PC-9 (cell line): ENCODE results near the gene RELL1. TPM values are rescaled to one million over a fixed set of nuclear protein-coding genes. Genes with fewer than 3 reads are reported as not detected.
A peak's percentile ranks its signal among the peaks of the same experiment; 100 is the strongest.

Source experiments
- BruUV-seq: library from RNA; stranded (reverse); fragments of 400-500 nt; replicated peaks from 2 replicates; lab custom pipeline; 2021; lab: Mats Ljungman, UMichigan
- CTCF ChIA-PET: fragments of 300-600 bp; sonication (Branson Sonifier 250); formaldehyde crosslinking; loops from one replicate; lab custom pipeline; 2022; ENCODE audit warnings: antibody characterized with exemption; lab: Charles Lee
- POLR2A ChIA-PET: fragments of 300-600 bp; sonication (Branson Sonifier 250); formaldehyde crosslinking; loops from one replicate; lab custom pipeline; 2022; ENCODE audit warnings: antibody characterized with exemption; ENCODE audit not compliant: unreplicated experiment; lab: Charles Lee
- DNase-seq, 2 experiments: peaks; one replicate each; pipeline versions ENCODE4 v3.0.0 to v3.0.0-alpha.2; 2015 to 2022; ENCODE audit warnings: mixed read lengths in 1 of 2
- H2AFZ ChIP-seq: fragments of 200-600 bp; sonication (generic); 2 replicates; pipeline ENCODE4 v1.8.1; 2017; ENCODE audit warnings: antibody characterized with exemption
- H3F3A ChIP-seq: fragments of 200-600 bp; sonication (generic); 2 replicates; pipeline ENCODE4 v1.8.1; 2017; ENCODE audit warnings: antibody characterized with exemption, mild to moderate bottlenecking, low read depth; ENCODE audit not compliant: insufficient read depth
- H3K27ac ChIP-seq: fragments of 200-600 bp; sonication (generic); 2 replicates; pipeline ENCODE4 v1.6.1; 2016; ENCODE audit warnings: mixed run types
- H3K27me3 ChIP-seq: fragments of 200-600 bp; sonication (generic); 2 replicates; pipeline ENCODE4 v1.6.1; 2016; ENCODE audit warnings: low read depth, mixed run types; ENCODE audit not compliant: insufficient read depth
- H3K36me3 ChIP-seq: fragments of 200-600 bp; sonication (generic); 2 replicates; pipeline ENCODE4 v1.6.1; 2016; ENCODE audit warnings: low read depth, mixed run types
- H3K4me1 ChIP-seq: fragments of 200-600 bp; sonication (generic); replicated peaks from 2 replicates; pipeline ENCODE4 v1.6.1; 2016; ENCODE audit warnings: mixed run types; ENCODE audit not compliant: insufficient read depth
- H3K4me2 ChIP-seq: fragments of 200-600 bp; sonication (generic); 2 replicates; pipeline ENCODE4 v1.6.1; 2017; ENCODE audit warnings: mixed run types
- H3K4me3 ChIP-seq: fragments of 200-600 bp; sonication (generic); 2 replicates; pipeline ENCODE4 v1.6.1; 2016; ENCODE audit warnings: mixed run types
- H3K79me2 ChIP-seq: fragments of 200-600 bp; sonication (generic); 2 replicates; pipeline ENCODE4 v1.6.1; 2017; ENCODE audit warnings: low read depth, mixed run types
- H3K9me2 ChIP-seq: fragments of 200-600 bp; sonication (generic); 2 replicates; pipeline ENCODE4 v1.8.1; 2017; ENCODE audit warnings: mild to moderate bottlenecking; ENCODE audit not compliant: insufficient read depth
- H3K9me3 ChIP-seq: fragments of 200-600 bp; sonication (generic); 2 replicates; pipeline ENCODE4 v1.8.1; 2016; ENCODE audit warnings: low read depth; ENCODE audit not compliant: insufficient read depth
- H4K20me1 ChIP-seq: fragments of 200-600 bp; sonication (generic); 2 replicates; pipeline ENCODE4 v1.8.1; 2017; ENCODE audit not compliant: insufficient read depth
- EZH2 ChIP-seq: fragments of 200-600 bp; sonication (generic); IDR thresholded peaks from 2 replicates; pipeline ENCODE4 v1.8.0; 2017; ENCODE audit warnings: antibody characterized with exemption, low read depth
- intact Hi-C: fragments of 100-400 bp; cut with micrococcal nuclease; formaldehyde crosslinking; loops from one replicate; pipeline ENCODE4 v1.10.0; 2022; ENCODE audit not compliant: unreplicated experiment
- total RNA-seq: library from RNA; stranded (reverse); gene quantifications from 2 replicates; pipeline ENCODE4 v1.2.3, GENCODE V29; 2021
- TF ChIP-seq, protein P1 (sequence below): fragments of 200-600 bp; sonication (generic); conservative IDR thresholded peaks from 2 replicates; pipeline ENCODE4 v1.6.1; 2017; ENCODE audit warnings: mixed run types, antibody characterized with exemption, mild to moderate bottlenecking, moderate library complexity

Gene RELL1
- total RNA-seq, 1 experiment from 2014 or later = 18.5 TPM

DNA sequence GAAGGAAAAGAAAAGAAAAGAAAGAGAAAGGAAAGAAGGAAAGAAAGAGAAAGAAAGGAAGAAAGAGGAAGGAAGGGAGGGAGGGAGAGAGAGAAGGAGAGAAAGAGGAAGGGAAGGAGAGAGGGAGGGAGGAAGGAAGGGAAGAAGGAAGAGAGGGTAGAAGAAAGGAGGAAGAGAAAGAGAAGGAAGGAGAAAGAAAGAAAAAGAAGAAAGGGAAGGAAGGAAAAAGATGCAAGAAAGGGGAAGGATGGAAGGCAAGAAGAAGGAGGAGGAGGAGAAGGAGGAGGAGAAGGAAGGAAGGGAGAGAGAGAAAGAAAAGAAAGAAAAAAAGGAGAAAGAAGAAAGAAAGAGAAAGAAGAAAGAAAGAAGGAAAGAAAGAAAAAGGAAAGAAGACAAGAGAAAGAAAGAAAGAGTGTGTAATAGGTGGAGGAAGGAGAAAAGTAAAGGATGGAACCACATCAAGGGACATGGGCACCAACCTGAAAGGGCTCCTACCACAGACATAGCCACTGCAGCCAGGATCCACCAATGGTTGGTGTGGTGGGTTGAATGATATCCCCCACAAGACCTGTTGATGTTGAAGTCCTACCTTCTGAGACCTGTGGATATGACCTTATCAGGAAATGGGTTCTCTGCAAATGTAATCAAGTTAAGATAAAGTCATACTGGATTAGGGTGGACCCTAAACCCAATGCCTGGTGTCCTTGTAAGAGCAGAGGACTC is 80.2 kb downstream of the RELL1 start:
- H3K4me2 ChIP-seq = no peak overlapping the region
- no peaks in the 10 kb centered on the region for H3K27me3 ChIP-seq
- no peaks in the 10 kb centered on the region for H3K79me2 ChIP-seq
- no peaks in the 10 kb centered on the region for H3F3A ChIP-seq
- no peaks in the 10 kb centered on the region for H3K36me3 ChIP-seq
- BruUV-seq = no TSS peak
- CTCF ChIA-PET = no interaction called here
- H4K20me1 ChIP-seq = no peaks in the 10 kb centered on the region
- H2AFZ ChIP-seq = no peak overlapping the region
- H3K27ac ChIP-seq = no peak overlapping the region
- no peak for DNase-seq
- H3K9me2 ChIP-seq = no peaks in the 10 kb centered on the region
- no peaks in the 10 kb centered on the region for H3K9me3 ChIP-seq
- H3K4me3 ChIP-seq = no peak overlapping the region
- TF ChIP-seq EZH2 = no peak
- TF ChIP-seq, protein P1, sequence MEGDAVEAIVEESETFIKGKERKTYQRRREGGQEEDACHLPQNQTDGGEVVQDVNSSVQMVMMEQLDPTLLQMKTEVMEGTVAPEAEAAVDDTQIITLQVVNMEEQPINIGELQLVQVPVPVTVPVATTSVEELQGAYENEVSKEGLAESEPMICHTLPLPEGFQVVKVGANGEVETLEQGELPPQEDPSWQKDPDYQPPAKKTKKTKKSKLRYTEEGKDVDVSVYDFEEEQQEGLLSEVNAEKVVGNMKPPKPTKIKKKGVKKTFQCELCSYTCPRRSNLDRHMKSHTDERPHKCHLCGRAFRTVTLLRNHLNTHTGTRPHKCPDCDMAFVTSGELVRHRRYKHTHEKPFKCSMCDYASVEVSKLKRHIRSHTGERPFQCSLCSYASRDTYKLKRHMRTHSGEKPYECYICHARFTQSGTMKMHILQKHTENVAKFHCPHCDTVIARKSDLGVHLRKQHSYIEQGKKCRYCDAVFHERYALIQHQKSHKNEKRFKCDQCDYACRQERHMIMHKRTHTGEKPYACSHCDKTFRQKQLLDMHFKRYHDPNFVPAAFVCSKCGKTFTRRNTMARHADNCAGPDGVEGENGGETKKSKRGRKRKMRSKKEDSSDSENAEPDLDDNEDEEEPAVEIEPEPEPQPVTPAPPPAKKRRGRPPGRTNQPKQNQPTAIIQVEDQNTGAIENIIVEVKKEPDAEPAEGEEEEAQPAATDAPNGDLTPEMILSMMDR = no peak
- intact Hi-C loops = no loop called here
- peaks cover 9% of the 10 kb centered on the region for H3K4me1 ChIP-seq
- POLR2A ChIA-PET = no interaction called here

DNA sequence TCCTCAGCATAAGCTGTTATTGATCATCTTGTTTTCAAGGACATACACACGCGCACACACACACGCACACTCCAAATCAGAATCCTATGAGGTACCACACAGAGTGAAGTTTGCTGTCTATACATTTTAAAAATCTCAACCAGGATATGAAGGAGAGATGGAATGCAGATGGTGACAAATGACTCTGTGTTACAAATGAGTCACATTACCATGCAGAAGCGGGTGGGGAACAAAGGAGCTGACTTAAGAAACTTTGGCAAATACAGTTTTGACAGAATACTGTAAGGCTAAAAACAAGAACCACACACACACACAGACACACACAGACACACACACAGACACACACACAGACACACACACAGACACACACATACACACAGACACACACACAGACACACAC is 81.7 kb downstream of the RELL1 start:
- TF ChIP-seq EZH2 = no peak
- TF ChIP-seq, protein P1 = no peak
- Histone ChIP-seq H3K4me1 (peaks cover 9% of the 10 kb centered on the region), H3K36me3 (no peaks in the 10 kb centered on the region), H3K27ac (no peak overlapping the region), H3K4me2 (no peak overlapping the region), H3F3A (no peaks in the 10 kb centered on the region), H2AFZ (no peak overlapping the region), H3K9me2 (no peaks in the 10 kb centered on the region), H3K79me2 (no peaks in the 10 kb centered on the region), H3K9me3 (no peaks in the 10 kb centered on the region), H3K4me3 (no peak overlapping the region), H4K20me1 (no peaks in the 10 kb centered on the region), H3K27me3 (no peaks in the 10 kb centered on the region)
- DNase-seq = peak in 1 of 2 experiments; percentile 73
- ChIA-PET POLR2A (interaction anchor here (0.6 kb wide), 2 partner anchors 62 to 366 kb away, joined by 4 to 6 read pairs; no protein-coding TSS in a partner anchor), CTCF (interaction anchor here (1.2 kb wide), 1 partner anchor 198 kb away, joined by 11 read pairs; no protein-coding TSS in a partner anchor)
- intact Hi-C loops = loop anchor here (5.0 kb wide), 2 partner anchors 83 to 1128 kb away; partner anchors contain the start of gene RELL1
- BruUV-seq = no TSS peak

GRCh38 chr4:37603711-37604110 is 82.5 kb downstream of the RELL1 start:
- intact Hi-C loops = loop anchor here (1.0 to 5.0 kb wide), 6 partner anchors 84 to 1129 kb away; partner anchors contain the start of gene RELL1
- Histone ChIP-seq H3F3A (no peaks in the 10 kb centered on the region), H3K79me2 (no peaks in the 10 kb centered on the region), H3K4me1 (peaks cover 9% of the 10 kb centered on the region), H3K27me3 (no peaks in the 10 kb centered on the region), H2AFZ (no peak overlapping the region), H3K36me3 (no peaks in the 10 kb centered on the region), H4K20me1 (no peaks in the 10 kb centered on the region), H3K4me3 (no peak overlapping the region), H3K27ac (no peak overlapping the region), H3K9me2 (no peaks in the 10 kb centered on the region), H3K9me3 (no peaks in the 10 kb centered on the region), H3K4me2 (no peak overlapping the region)
- TF ChIP-seq, protein P1 = no peak
- TF ChIP-seq EZH2 = no peak
- POLR2A ChIA-PET = no interaction called here
- no peak for DNase-seq
- CTCF ChIA-PET = interaction anchor here (0.6 to 2.5 kb wide), 4 partner anchors 150 to 223 kb away, joined by 5 to 25 read pairs (median 10); a partner anchor contains a TSS
- no TSS peak for BruUV-seq
